Measurements from ENCODE around the gene TNFRSF14. TPM values are rescaled to one million over a fixed set of nuclear protein-coding genes. Genes with fewer than 3 reads are reported as not detected.

The TNFRSF14 gene
- total RNA-seq, 1 donor from 2014 or later = 207 TPM

DNA sequence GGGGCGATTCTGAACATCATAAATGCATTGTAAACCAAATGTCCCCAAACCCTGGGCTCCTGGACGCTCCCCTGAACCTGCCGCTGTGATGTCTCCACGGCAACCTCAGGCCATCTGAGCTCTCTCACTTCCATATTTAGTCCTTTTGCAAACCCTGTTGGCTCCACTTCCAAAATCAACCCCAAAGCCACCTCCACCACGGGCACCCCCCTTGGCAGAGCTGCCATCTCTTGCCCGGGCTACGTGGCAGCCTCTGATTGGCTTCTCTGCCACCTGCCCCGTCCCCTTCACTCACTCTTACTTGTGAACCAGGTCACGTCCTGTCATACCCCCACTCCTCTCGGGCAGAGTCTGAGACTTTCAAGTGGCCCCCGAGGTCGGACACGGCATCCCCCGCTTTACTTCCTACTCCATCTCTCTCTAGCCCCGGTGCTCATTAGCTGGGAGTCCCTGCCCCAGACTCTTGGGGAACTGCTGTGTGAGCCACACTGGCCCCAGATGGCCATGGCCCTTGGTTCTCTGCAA, 46.2 kb downstream of the TNFRSF14 start:
- no peak for DNase-seq
- Mint-ChIP-seq H3K27ac (no peak overlapping the region), H3K27me3 (peaks cover 8% of the 10 kb centered on the region), H3K4me3 (no peak overlapping the region), H3K9me3 (no peaks in the 10 kb centered on the region), H3K4me1 (no peaks in the 10 kb centered on the region), H3K36me3 (ENCODE audit: low read depth) (no peaks in the 10 kb centered on the region)
- intact Hi-C loops (cut with micrococcal nuclease) = no loop called here

GRCh38 chr1:2602866-2603520, 46.8 kb downstream of the TNFRSF14 start:
- Mint-ChIP-seq H3K4me3 (no peak overlapping the region), H3K27me3 (peaks cover 8% of the 10 kb centered on the region), H3K9me3 (no peaks in the 10 kb centered on the region), H3K36me3 (ENCODE audit: low read depth) (no peaks in the 10 kb centered on the region), H3K27ac (no peak overlapping the region), H3K4me1 (no peaks in the 10 kb centered on the region)
- no peak for DNase-seq
- intact Hi-C loops (cut with micrococcal nuclease) = no loop called here

GRCh38 chr1:2603521-2604155, 47.5 kb downstream of the TNFRSF14 start:
- no peak overlapping the region for H3K4me3 Mint-ChIP-seq
- DNase-seq = no peak
- H3K27ac Mint-ChIP-seq = no peak overlapping the region
- H3K27me3 Mint-ChIP-seq = peaks cover 7% of the 10 kb centered on the region
- H3K4me1 Mint-ChIP-seq = no peaks in the 10 kb centered on the region
- H3K9me3 Mint-ChIP-seq = no peaks in the 10 kb centered on the region
- H3K36me3 Mint-ChIP-seq (ENCODE audit: low read depth) = no peaks in the 10 kb centered on the region
- intact Hi-C loops (cut with micrococcal nuclease) = no loop called here

- Mint-ChIP-seq H3K27me3 (peaks cover 5% of the 10 kb centered on the region), H3K27ac (no peak overlapping the region), H3K4me3 (no peak overlapping the region), H3K4me1 (no peaks in the 10 kb centered on the region), H3K36me3 (ENCODE audit: low read depth) (no peaks in the 10 kb centered on the region), H3K9me3 (no peaks in the 10 kb centered on the region)
- no peak for DNase-seq
- intact Hi-C loops (cut with micrococcal nuclease) = no loop called here
These were observed 48.1 kb downstream of the TNFRSF14 start for GRCh38 chr1:2604156-2604843.

GRCh38 chr1:2604844-2605508, 48.8 kb downstream of the TNFRSF14 start:
- H3K9me3 Mint-ChIP-seq = no peaks in the 10 kb centered on the region
- no peak overlapping the region for H3K4me3 Mint-ChIP-seq
- H3K4me1 Mint-ChIP-seq = no peaks in the 10 kb centered on the region
- peaks cover 5% of the 10 kb centered on the region for H3K27me3 Mint-ChIP-seq
- intact Hi-C loops (cut with micrococcal nuclease) = no loop called here
- H3K36me3 Mint-ChIP-seq (ENCODE audit: low read depth) = no peaks in the 10 kb centered on the region
- no peak overlapping the region for H3K27ac Mint-ChIP-seq
- no peak for DNase-seq

- no peak overlapping the region for H3K27ac Mint-ChIP-seq
- peaks cover 5% of the 10 kb centered on the region for H3K27me3 Mint-ChIP-seq
- H3K4me3 Mint-ChIP-seq = no peak overlapping the region
- intact Hi-C loops (cut with micrococcal nuclease) = no loop called here
- no peaks in the 10 kb centered on the region for H3K9me3 Mint-ChIP-seq
- H3K36me3 Mint-ChIP-seq (ENCODE audit: low read depth) = no peaks in the 10 kb centered on the region
- H3K4me1 Mint-ChIP-seq = no peaks in the 10 kb centered on the region
- no peak for DNase-seq
These were observed 49.6 kb downstream of the TNFRSF14 start for GRCh38 chr1:2605509-2606395.

GRCh38 chr1:2606396-2606880, 50.3 kb downstream of the TNFRSF14 start:
- Mint-ChIP-seq H3K27ac (no peak overlapping the region), H3K9me3 (no peaks in the 10 kb centered on the region), H3K4me1 (no peaks in the 10 kb centered on the region), H3K27me3 (peaks cover 3% of the 10 kb centered on the region), H3K4me3 (no peak overlapping the region), H3K36me3 (ENCODE audit: low read depth) (no peaks in the 10 kb centered on the region)
- intact Hi-C loops (cut with micrococcal nuclease) = no loop called here
- no peak for DNase-seq

- H3K4me1 Mint-ChIP-seq = no peaks in the 10 kb centered on the region
- no peak overlapping the region for H3K4me3 Mint-ChIP-seq
- no peak overlapping the region for H3K27ac Mint-ChIP-seq
- no peak for DNase-seq
- no peaks in the 10 kb centered on the region for H3K36me3 Mint-ChIP-seq (ENCODE audit: low read depth)
- intact Hi-C loops (cut with micrococcal nuclease) = no loop called here
- peaks cover 3% of the 10 kb centered on the region for H3K27me3 Mint-ChIP-seq
- no peaks in the 10 kb centered on the region for H3K9me3 Mint-ChIP-seq
These were observed 50.9 kb downstream of the TNFRSF14 start for GRCh38 chr1:2606881-2607621.

- intact Hi-C loops (cut with micrococcal nuclease) = no loop called here
- no peak for DNase-seq
- H3K4me1 Mint-ChIP-seq = no peaks in the 10 kb centered on the region
- no peaks in the 10 kb centered on the region for H3K36me3 Mint-ChIP-seq (ENCODE audit: low read depth)
- no peak overlapping the region for H3K4me3 Mint-ChIP-seq
- H3K9me3 Mint-ChIP-seq = no peaks in the 10 kb centered on the region
- H3K27ac Mint-ChIP-seq = no peak overlapping the region
- no peaks in the 10 kb centered on the region for H3K27me3 Mint-ChIP-seq
These were observed 51.5 kb downstream of the TNFRSF14 start for GRCh38 chr1:2607641-2608091.

DNA sequence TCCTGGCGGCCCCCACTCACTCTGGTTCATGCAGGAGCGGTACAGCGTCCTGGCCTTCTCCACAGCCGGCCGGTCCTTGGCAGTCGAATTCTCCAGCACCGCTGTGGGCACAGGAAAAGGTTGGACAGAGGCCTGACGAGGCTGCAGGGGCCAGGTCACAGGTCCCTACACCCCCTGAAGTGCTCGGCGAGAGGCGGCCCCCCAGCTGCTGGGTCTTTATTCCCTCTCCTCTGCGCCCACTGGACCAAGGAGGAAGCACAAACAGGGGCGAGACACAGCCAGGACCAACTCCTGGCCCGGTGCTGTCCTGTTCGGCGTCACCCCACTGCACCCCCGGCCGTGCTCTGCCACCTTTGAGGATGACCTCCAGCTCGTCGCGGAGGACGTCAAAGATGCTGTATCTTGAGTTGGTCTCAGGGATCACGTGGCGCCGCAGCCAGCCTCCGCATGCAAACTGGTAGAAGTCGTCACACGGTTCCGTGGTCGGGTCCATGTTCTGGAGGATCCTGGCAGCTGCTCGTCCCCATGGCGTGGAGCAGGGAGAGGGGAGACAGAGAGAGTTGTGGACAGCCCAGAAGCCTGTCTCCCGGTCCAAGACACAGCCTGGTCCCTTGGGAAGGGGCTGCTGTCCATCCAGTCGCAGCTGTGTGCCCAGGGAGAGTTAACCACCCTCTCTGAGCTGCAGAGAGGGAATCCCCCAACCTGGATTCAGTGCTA, 53.3 kb downstream of the TNFRSF14 start:
- H3K27me3 Mint-ChIP-seq = no peaks in the 10 kb centered on the region
- peaks cover 8% of the 10 kb centered on the region for H3K9me3 Mint-ChIP-seq

DNA sequence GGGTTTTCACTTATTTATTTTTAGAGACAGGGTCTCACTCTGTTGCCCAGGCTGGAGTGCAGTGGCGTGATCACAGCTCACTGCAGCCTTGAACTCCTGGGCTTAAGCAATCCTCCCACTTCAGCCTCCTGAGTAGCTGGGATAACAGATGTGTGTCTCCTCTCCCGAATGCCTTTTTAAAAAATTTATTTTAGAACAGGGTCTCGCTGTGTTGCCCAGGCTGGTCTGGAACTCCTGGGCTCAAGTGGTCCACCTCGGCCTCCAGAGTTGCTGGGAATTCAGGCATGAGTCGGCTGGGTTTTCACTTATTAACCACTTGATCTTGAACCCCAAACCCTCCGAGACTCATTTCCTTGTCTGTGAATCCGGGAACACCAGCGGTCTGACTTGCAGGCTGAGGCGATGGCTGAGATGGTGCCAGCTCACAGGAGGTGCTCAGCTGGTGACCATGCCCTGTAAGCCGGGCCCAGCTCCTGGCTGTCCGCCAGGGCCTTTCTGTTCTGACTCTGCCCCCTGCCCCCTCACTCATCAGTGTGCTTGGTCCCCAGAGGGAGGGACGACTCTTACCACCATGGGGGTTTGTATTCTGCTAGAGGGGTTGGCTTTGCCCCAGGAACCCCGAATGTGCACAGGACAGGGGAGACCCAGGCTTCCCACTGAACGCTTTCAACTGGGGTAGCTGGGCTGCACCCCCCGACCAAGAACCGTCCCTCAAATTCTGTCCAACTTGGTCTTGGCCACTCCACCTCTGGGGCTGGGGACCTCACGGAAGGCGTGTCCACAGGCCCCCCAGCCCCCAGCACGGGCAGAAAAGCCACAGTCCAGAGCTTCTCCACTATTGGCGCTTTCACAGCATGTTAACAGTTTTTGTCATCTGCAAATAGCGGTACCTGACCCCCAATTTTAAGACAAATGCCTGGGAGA, 54.1 kb downstream of the TNFRSF14 start:
- intact Hi-C loops (cut with micrococcal nuclease) = no loop called here
- Mint-ChIP-seq H3K36me3 (ENCODE audit: low read depth) (no peaks in the 10 kb centered on the region), H3K27me3 (no peaks in the 10 kb centered on the region), H3K4me1 (no peaks in the 10 kb centered on the region), H3K9me3 (peaks cover 11% of the 10 kb centered on the region), H3K4me3 (no peak overlapping the region), H3K27ac (no peak overlapping the region)
- no peak for DNase-seq

More for the DNA sequence above, 53.3 kb downstream of the TNFRSF14 start:
- DNase-seq = no peak
- no peak overlapping the region for H3K4me3 Mint-ChIP-seq
- H3K4me1 Mint-ChIP-seq = no peaks in the 10 kb centered on the region
- no peaks in the 10 kb centered on the region for H3K36me3 Mint-ChIP-seq (ENCODE audit: low read depth)
- no peak overlapping the region for H3K27ac Mint-ChIP-seq
- intact Hi-C loops (cut with micrococcal nuclease) = no loop called here

Data from activated CD4-positive, alpha-beta T cell treated with anti-CD3 and anti-CD28 coated beads, Interleukin-2, amount 10 ng/mL, durations not matched to agents 24 days and 14 days (primary cell).